ENCODE results near the gene GPR141. TPM values are rescaled to one million over a fixed set of nuclear protein-coding genes. Genes with fewer than 3 reads are reported as not detected.

Gene GPR141
- total and polyA plus RNA-seq, 2 donors (not counting 1 experiment from before 2014, with no cell fraction given), result not detected

DNA sequence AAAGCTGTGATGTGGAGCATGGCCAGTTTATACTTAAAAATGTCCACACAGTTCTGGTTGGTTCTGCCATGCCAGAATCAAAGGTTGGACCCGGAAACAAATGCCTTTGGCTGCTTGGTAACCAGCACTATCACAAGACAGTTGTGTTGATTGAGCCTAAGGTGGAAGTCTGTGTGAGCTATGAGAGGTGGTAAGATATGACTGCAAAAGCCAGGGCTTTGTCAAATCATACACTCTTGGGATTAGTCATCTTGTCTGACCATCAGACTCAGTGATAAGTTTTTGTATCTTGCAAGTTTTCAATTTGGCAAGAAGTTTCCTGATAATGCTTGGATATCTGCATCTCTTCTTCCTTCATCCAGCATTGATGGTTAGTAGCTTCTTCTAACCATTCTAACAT, 35.5 kb downstream of the GPR141 start:
- Mint-ChIP-seq H3K4me1 (no peaks in the 10 kb centered on the region), H3K4me3 (no peak overlapping the region), H3K27ac (no peak overlapping the region), H3K9me3 (ENCODE audit: insufficient read depth) (no peaks in the 10 kb centered on the region), H3K27me3 (peaks cover 13% of the 10 kb centered on the region)
- Histone ChIP-seq H3K27me3 (replicated peaks in 1 of 4; ENCODE audit: control extremely low read depth in 1 of 4, control insufficient read depth in 3 of 4, insufficient read depth in 4 of 4, low read length in 3 of 4) (peaks cover 0 to 11% (median 2%) of the 10 kb centered on the region in 4 experiments), H2AFZ (ENCODE audit: insufficient read depth, low read depth, low read length, poor library complexity, severe bottlenecking) (no peak overlapping the region), H3K9me3 (ENCODE audit: control extremely low read depth in 1 of 3, control insufficient read depth in 2 of 3, insufficient read depth in 1 of 3, low read length in 2 of 3) (no peaks in the 10 kb centered on the region), H3K4me3 (ENCODE audit: control extremely low read depth in 1 of 5, extremely low read depth in 1 of 5, insufficient read depth in 1 of 5, low read depth in 2 of 5, low read length in 4 of 5) (no peak overlapping the region), H3K79me2 (ENCODE audit: control insufficient read depth, insufficient read depth, low read length) (no peaks in the 10 kb centered on the region), H3K9ac (ENCODE audit: low read length) (no peak overlapping the region), H3K4me2 (replicated peaks; ENCODE audit: low read depth, low read length, poor library complexity, severe bottlenecking) (no peak overlapping the region), H4K20me1 (ENCODE audit: control insufficient read depth, insufficient read depth, low read length, poor library complexity, severe bottlenecking) (no peaks in the 10 kb centered on the region), H3K27ac (ENCODE audit: low read length in 2 of 2) (no peak overlapping the region), H3K4me1 (ENCODE audit: control insufficient read depth in 2 of 2, insufficient read depth in 2 of 2, low read length in 2 of 2) (no peaks in the 10 kb centered on the region), H3K36me3 (replicated peaks in 1 of 2; ENCODE audit: control extremely low read depth in 1 of 2, control insufficient read depth in 1 of 2, extremely low read depth in 1 of 2, insufficient read depth in 2 of 2, low read length in 1 of 2) (no peaks in the 10 kb centered on the region)
- 80% methylated on average over 1 of the region's 1 CpG for WGBS (ENCODE audit: insufficient coverage)
- TF ChIP-seq, protein P1, sequence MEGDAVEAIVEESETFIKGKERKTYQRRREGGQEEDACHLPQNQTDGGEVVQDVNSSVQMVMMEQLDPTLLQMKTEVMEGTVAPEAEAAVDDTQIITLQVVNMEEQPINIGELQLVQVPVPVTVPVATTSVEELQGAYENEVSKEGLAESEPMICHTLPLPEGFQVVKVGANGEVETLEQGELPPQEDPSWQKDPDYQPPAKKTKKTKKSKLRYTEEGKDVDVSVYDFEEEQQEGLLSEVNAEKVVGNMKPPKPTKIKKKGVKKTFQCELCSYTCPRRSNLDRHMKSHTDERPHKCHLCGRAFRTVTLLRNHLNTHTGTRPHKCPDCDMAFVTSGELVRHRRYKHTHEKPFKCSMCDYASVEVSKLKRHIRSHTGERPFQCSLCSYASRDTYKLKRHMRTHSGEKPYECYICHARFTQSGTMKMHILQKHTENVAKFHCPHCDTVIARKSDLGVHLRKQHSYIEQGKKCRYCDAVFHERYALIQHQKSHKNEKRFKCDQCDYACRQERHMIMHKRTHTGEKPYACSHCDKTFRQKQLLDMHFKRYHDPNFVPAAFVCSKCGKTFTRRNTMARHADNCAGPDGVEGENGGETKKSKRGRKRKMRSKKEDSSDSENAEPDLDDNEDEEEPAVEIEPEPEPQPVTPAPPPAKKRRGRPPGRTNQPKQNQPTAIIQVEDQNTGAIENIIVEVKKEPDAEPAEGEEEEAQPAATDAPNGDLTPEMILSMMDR (IDR thresholded peaks at IDR 0.05), result no peak
- no peak for TF ChIP-seq EZH2 (IDR thresholded peaks at IDR 0.05; ENCODE audit: borderline replicate concordance, insufficient read depth, low read depth, low read length, poor library complexity, severe bottlenecking)
- ATAC-seq (ENCODE audit: low read depth), result no peak
- intact Hi-C loops (cut with micrococcal nuclease), result no loop called here
- no peak for DNase-seq
- ChIA-PET CTCF (interaction anchor here (1.1 kb wide), 1 partner anchor 11 kb away, joined by 3 read pairs; no protein-coding TSS in a partner anchor), POLR2A (no interaction called here)

DNA sequence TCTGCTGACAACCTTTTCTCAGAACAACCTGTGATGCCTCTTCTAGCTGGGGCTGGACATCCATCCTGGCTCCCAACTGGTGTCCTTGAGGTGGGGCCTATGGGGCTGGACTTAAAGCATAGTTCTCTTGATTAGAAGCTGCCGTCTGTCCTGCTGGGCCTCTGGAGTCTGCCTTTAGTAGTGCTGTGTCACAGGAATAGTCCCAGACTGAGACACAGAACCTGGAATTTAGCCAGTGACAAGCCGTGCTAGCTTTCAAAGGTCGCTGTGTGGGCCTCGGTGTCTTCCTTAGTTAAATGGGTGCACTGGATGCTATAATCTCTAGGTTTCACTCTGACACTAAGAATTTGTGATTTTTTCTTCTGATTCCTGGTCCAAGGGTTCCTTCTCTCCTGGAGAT, 41.2 kb downstream of the GPR141 start:
- CTCF ChIA-PET, result interaction anchor here (0.8 kb wide), 1 partner anchor 86 kb away, joined by 4 read pairs; no protein-coding TSS in a partner anchor

More for the DNA sequence above, 41.2 kb downstream of the GPR141 start:
- H3K27ac Mint-ChIP-seq, result no peak overlapping the region
- no peaks in the 10 kb centered on the region for H3K9me3 ChIP-seq (ENCODE audit: control extremely low read depth in 1 of 3, control insufficient read depth in 2 of 3, insufficient read depth in 1 of 3, low read length in 2 of 3)
- POLR2A ChIA-PET, result no interaction called here
- H4K20me1 ChIP-seq (ENCODE audit: control insufficient read depth, insufficient read depth, low read length, poor library complexity, severe bottlenecking), result no peaks in the 10 kb centered on the region
- H3K27ac ChIP-seq (ENCODE audit: low read length in 2 of 2), result no peak overlapping the region
- DNase-seq (no peak), ATAC-seq (ENCODE audit: low read depth) (no peak)
- peaks cover 0 to 2% (median 0%) of the 10 kb centered on the region in 4 experiments for H3K27me3 ChIP-seq (replicated peaks in 1 of 4; ENCODE audit: control extremely low read depth in 1 of 4, control insufficient read depth in 3 of 4, insufficient read depth in 4 of 4, low read length in 3 of 4)
- WGBS (ENCODE audit: insufficient coverage), result 100% methylated on average over 3 of the region's 4 CpGs
- intact Hi-C loops (cut with micrococcal nuclease), result no loop called here
- no peak for TF ChIP-seq EZH2 (IDR thresholded peaks at IDR 0.05; ENCODE audit: borderline replicate concordance, insufficient read depth, low read depth, low read length, poor library complexity, severe bottlenecking)
- TF ChIP-seq, protein P1 (IDR thresholded peaks at IDR 0.05), result no peak
- no peak overlapping the region for H3K9ac ChIP-seq (ENCODE audit: low read length)
- H3K4me1 Mint-ChIP-seq, result no peaks in the 10 kb centered on the region
- no peaks in the 10 kb centered on the region for H3K4me1 ChIP-seq (ENCODE audit: control insufficient read depth in 2 of 2, insufficient read depth in 2 of 2, low read length in 2 of 2)
- no peak overlapping the region for H3K4me2 ChIP-seq (replicated peaks; ENCODE audit: low read depth, low read length, poor library complexity, severe bottlenecking)
- H3K9me3 Mint-ChIP-seq (ENCODE audit: insufficient read depth), result no peaks in the 10 kb centered on the region
- H3K4me3 ChIP-seq (ENCODE audit: control extremely low read depth in 1 of 5, extremely low read depth in 1 of 5, insufficient read depth in 1 of 5, low read depth in 2 of 5, low read length in 4 of 5), result no peak overlapping the region
- no peak overlapping the region for H2AFZ ChIP-seq (ENCODE audit: insufficient read depth, low read depth, low read length, poor library complexity, severe bottlenecking)
- H3K79me2 ChIP-seq (ENCODE audit: control insufficient read depth, insufficient read depth, low read length), result no peaks in the 10 kb centered on the region
- H3K36me3 ChIP-seq (replicated peaks in 1 of 2; ENCODE audit: control extremely low read depth in 1 of 2, control insufficient read depth in 1 of 2, extremely low read depth in 1 of 2, insufficient read depth in 2 of 2, low read length in 1 of 2), result no peaks in the 10 kb centered on the region
- no peak overlapping the region for H3K4me3 Mint-ChIP-seq
- peaks cover under 1% of the 10 kb centered on the region for H3K27me3 Mint-ChIP-seq

Data from B cell (primary cell).